HuH-7.5 (cell line): Measurements from ENCODE around the gene ADGRL3.
"Not testable (repeated sequence)": the region's sequence is repeated elsewhere in the genome, so short reads cannot be mapped to it uniquely, and the experiment has no call there.

Experiments
- DNase-seq: peaks from one replicate; pipeline ENCODE4 v3.0.0; 2011; ENCODE audit warnings: low spot score

The ADGRL3 gene

GRCh38 chr4:61756937-61757336 is 556.8 kb downstream of the ADGRL3 start:
- DNase-seq = not testable (repeated sequence)

GRCh38 chr4:61757983-61758382 is 557.9 kb downstream of the ADGRL3 start:
- not testable (repeated sequence) for DNase-seq

- not testable (repeated sequence) for DNase-seq
These were observed 558.5 kb downstream of the ADGRL3 start for GRCh38 chr4:61758596-61758995.

GRCh38 chr4:61759245-61759644 is 559.1 kb downstream of the ADGRL3 start:
- not testable (repeated sequence) for DNase-seq

- DNase-seq = not testable (repeated sequence)
These were observed 559.8 kb downstream of the ADGRL3 start for GRCh38 chr4:61759885-61760284.

GRCh38 chr4:61760820-61761219 is 560.7 kb downstream of the ADGRL3 start:
- no peak for DNase-seq

- DNase-seq = no peak
These were observed 562.8 kb downstream of the ADGRL3 start for GRCh38 chr4:61762722-61763627.

- DNase-seq = no peak
These were observed 563.6 kb downstream of the ADGRL3 start for GRCh38 chr4:61763682-61764081.

GRCh38 chr4:61764090-61764489 is 564.0 kb downstream of the ADGRL3 start:
- not testable (repeated sequence) for DNase-seq

- not testable (repeated sequence) for DNase-seq
These were observed 569.5 kb downstream of the ADGRL3 start for GRCh38 chr4:61769444-61770167.

- DNase-seq = no peak
These were observed 570.3 kb downstream of the ADGRL3 start for GRCh38 chr4:61770456-61770855.

- no peak for DNase-seq
These were observed 570.9 kb downstream of the ADGRL3 start for GRCh38 chr4:61771056-61771455.

- no peak for DNase-seq
These were observed 572.0 kb downstream of the ADGRL3 start for GRCh38 chr4:61772126-61772525.

- no peak for DNase-seq
These were observed 573.6 kb downstream of the ADGRL3 start for GRCh38 chr4:61773655-61774245.

GRCh38 chr4:61782133-61782532 is 582.0 kb downstream of the ADGRL3 start:
- DNase-seq = no peak

GRCh38 chr4:61783050-61783449 is 582.9 kb downstream of the ADGRL3 start:
- DNase-seq = no peak

- DNase-seq = no peak
These were observed 585.6 kb downstream of the ADGRL3 start for GRCh38 chr4:61785761-61786160.

- no peak for DNase-seq
These were observed 586.1 kb downstream of the ADGRL3 start for GRCh38 chr4:61786211-61786610.

GRCh38 chr4:61795998-61796397 is 595.9 kb downstream of the ADGRL3 start:
- no peak for DNase-seq

GRCh38 chr4:61799794-61800193 is 599.7 kb downstream of the ADGRL3 start:
- DNase-seq = no peak

- no peak for DNase-seq
These were observed 605.1 kb downstream of the ADGRL3 start for GRCh38 chr4:61805227-61805626.

- DNase-seq = no peak
These were observed 605.9 kb downstream of the ADGRL3 start for GRCh38 chr4:61805979-61806378.

- DNase-seq = no peak
These were observed 612.0 kb downstream of the ADGRL3 start for GRCh38 chr4:61812171-61812570.
